Caco-2 (cell line): ENCODE results near the gene APOM. TPM values are rescaled to one million over a fixed set of nuclear protein-coding genes. Genes with fewer than 3 reads are reported as not detected.
A peak's percentile ranks its signal among the peaks of the same experiment; 100 is the strongest.

Experiments used
- BruUV-seq: library from RNA; stranded (reverse); fragments of 400-500 nt; replicated peaks from 2 replicates; lab custom pipeline; 2021; lab: Mats Ljungman, UMichigan
- CTCF ChIA-PET: fragments of 300-600 bp; sonication (Branson Sonifier 250); formaldehyde crosslinking; loops from one replicate; lab custom pipeline; 2022; ENCODE audit warnings: antibody characterized with exemption; lab: Charles Lee
- POLR2A ChIA-PET: fragments of 300-600 bp; sonication (Branson Sonifier 250); formaldehyde crosslinking; loops from one replicate; lab custom pipeline; 2022; ENCODE audit warnings: antibody characterized with exemption; lab: Charles Lee
- DNase-seq, 2 experiments: peaks; one replicate each; pipeline versions ENCODE4 v3.0.0 to v3.0.0-alpha.2; 2020 to 2022
- H3K27me3 ChIP-seq: replicated peaks from 2 replicates; pipeline ENCODE4 v1.6.0; 2011; ENCODE audit warnings: low read length; ENCODE audit not compliant: control insufficient read depth, insufficient read depth
- H3K36me3 ChIP-seq: 2 replicates; pipeline ENCODE4 v1.5.1; 2011; ENCODE audit warnings: low read length; ENCODE audit not compliant: control insufficient read depth, insufficient read depth
- H3K4me1 ChIP-seq: fragments of 250-450 bp; sonication (Bioruptor Pico); 2 replicates; pipeline ENCODE4 v1.5.1; 2020; ENCODE audit warnings: mild to moderate bottlenecking
- H3K4me3 ChIP-seq: 2 replicates; pipeline ENCODE4 v1.5.1; 2011; ENCODE audit warnings: low read depth, mild to moderate bottlenecking, control low read depth, low read length
- H3K9me3 ChIP-seq: fragments of 250-450 bp; sonication (Bioruptor Pico); 2 replicates; pipeline ENCODE4 v1.5.1; 2020; ENCODE audit warnings: mild to moderate bottlenecking, moderate library complexity
- H3K27ac Mint-ChIP-seq: one replicate; pipeline ENCODE4 v1.8.0; 2022; ENCODE audit warnings: mixed read lengths; ENCODE audit not compliant: unreplicated experiment
- H3K27me3 Mint-ChIP-seq: one replicate; pipeline ENCODE4 v1.8.0; 2022; ENCODE audit warnings: mixed read lengths; ENCODE audit not compliant: insufficient read depth, unreplicated experiment
- H3K36me3 Mint-ChIP-seq: one replicate; pipeline ENCODE4 v1.8.0; 2022; ENCODE audit warnings: mild to moderate bottlenecking, mixed read lengths; ENCODE audit not compliant: insufficient read depth, unreplicated experiment
- H3K4me1 Mint-ChIP-seq: one replicate; pipeline ENCODE4 v1.8.0; 2022; ENCODE audit warnings: low read depth, mixed read lengths; ENCODE audit not compliant: unreplicated experiment
- H3K4me3 Mint-ChIP-seq: one replicate; pipeline ENCODE4 v1.8.0; 2022; ENCODE audit warnings: mild to moderate bottlenecking, moderate library complexity, mixed read lengths; ENCODE audit not compliant: unreplicated experiment
- H3K9me3 Mint-ChIP-seq: one replicate; pipeline ENCODE4 v1.8.0; 2022; ENCODE audit warnings: mixed read lengths; ENCODE audit not compliant: unreplicated experiment
- intact Hi-C: fragments of 100-400 bp; cut with micrococcal nuclease; formaldehyde crosslinking; loops from one replicate; pipeline ENCODE4 v1.10.0; 2022; ENCODE audit not compliant: unreplicated experiment
- total RNA-seq: library from RNA; stranded (reverse); gene quantifications from 2 replicates; pipeline ENCODE4 v1.2.3, GENCODE V29; 2022
- TF ChIP-seq, protein P1 (sequence below), 2 experiments: fragments of 200-600 bp in 1 of 2; IDR thresholded peaks; 1 replicate in 1 of 2; 2 replicates in 1 of 2; pipeline versions ENCODE4 v1.5.1 to v1.8.0; 2011 to 2022; ENCODE audit warnings: antibody characterized with exemption in 1 of 2, control low read depth in 1 of 2, inconsistent platforms in 1 of 2, low read depth in 1 of 2, low read length in 1 of 2, mild to moderate bottlenecking in 1 of 2, moderate library complexity in 1 of 2; ENCODE audit not compliant: insufficient read depth in 1 of 2, severe bottlenecking in 1 of 2, unreplicated experiment in 1 of 2

The APOM gene
- total RNA-seq, 1 experiment from 2014 or later, result 15.8 TPM

DNA sequence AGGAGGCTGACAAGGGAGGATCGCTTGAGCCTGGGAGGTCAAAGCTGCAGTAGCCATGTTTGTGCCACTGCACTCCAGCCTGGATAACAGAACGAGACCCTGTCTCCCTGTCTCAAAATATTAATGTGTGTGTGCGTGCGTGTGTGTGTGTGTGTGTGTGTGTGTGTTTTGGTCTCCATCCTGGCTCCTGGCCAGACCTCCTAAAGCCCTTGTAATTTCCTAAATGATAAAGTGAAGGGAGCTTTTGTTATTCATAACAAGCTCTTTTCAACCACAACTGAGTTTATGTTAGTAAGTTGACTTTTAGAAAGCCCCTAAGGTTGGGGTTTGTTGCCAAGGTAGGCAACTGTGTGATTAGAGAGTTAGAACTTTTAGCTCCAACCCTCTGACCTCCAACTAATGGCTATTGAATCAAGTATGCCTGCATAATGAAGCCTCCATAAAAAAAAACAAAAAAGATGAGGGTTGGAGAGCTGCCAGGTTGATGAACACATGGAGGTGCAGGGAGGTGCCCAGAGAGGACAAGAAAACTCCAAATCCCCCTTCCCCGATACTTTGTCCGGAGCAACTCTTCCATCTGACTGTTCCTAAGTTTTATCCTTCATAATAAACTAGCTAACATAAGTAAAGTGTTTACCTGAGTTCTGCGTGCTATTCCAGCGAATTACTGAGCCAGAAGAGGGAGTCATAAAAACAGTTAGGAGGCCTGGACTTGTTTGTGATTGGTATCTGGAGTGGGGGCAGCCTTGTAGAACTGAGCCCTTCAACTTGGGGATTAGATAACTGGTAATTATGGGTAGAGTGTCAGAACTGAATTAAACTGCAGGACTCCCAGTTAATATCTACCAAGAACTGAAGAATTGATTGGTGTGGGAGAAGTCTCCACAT is 45.9 kb upstream of the APOM start:
- Mint-ChIP-seq H3K27ac (no peak overlapping the region), H3K36me3 (peaks cover 4% of the 10 kb centered on the region)

DNA sequence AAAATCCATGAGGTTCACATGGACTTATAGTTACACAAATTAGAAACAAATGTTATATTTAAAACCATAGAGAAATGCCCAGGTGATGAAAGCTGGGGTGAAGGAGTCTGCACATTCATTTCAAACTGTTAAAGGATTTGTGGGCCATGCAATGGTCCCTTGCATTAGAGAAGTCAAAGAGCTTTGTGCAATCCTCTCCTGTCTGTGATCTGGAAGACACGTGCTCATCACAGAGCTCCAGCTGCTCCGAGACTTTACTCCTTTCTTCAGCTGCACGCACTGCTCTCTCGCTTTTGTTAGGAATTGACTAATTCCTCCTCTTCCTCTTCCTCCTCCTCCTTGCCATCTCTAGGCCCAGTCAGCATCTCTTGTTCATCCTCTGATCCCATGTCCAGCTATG is 44.7 kb upstream of the APOM start:
- Mint-ChIP-seq H3K4me1 (peaks cover 19% of the 10 kb centered on the region), H3K27ac (no peak overlapping the region), H3K9me3 (no peaks in the 10 kb centered on the region), H3K36me3 (peaks cover 6% of the 10 kb centered on the region), H3K27me3 (no peaks in the 10 kb centered on the region), H3K4me3 (no peak overlapping the region)
- H3K27me3 ChIP-seq, result no peaks in the 10 kb centered on the region
- ChIA-PET POLR2A (no interaction called here), CTCF (interaction anchor here (0.8 kb wide), 1 partner anchor 64 kb away, joined by 3 read pairs; the partner anchor contains the start of gene ATP6V1G2)
- no peak for DNase-seq
- TF ChIP-seq, protein P1, sequence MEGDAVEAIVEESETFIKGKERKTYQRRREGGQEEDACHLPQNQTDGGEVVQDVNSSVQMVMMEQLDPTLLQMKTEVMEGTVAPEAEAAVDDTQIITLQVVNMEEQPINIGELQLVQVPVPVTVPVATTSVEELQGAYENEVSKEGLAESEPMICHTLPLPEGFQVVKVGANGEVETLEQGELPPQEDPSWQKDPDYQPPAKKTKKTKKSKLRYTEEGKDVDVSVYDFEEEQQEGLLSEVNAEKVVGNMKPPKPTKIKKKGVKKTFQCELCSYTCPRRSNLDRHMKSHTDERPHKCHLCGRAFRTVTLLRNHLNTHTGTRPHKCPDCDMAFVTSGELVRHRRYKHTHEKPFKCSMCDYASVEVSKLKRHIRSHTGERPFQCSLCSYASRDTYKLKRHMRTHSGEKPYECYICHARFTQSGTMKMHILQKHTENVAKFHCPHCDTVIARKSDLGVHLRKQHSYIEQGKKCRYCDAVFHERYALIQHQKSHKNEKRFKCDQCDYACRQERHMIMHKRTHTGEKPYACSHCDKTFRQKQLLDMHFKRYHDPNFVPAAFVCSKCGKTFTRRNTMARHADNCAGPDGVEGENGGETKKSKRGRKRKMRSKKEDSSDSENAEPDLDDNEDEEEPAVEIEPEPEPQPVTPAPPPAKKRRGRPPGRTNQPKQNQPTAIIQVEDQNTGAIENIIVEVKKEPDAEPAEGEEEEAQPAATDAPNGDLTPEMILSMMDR (IDR thresholded peaks at IDR 0.05; ENCODE audit: insufficient read depth in 1 of 2, low read depth in 1 of 2, low read length in 1 of 2, severe bottlenecking in 1 of 2, unreplicated experiment in 1 of 2), result no peak
- H3K36me3 ChIP-seq, result no peaks in the 10 kb centered on the region
- intact Hi-C loops, result no loop called here
- no peak overlapping the region for H3K4me3 ChIP-seq
- no TSS peak for BruUV-seq
- no peaks in the 10 kb centered on the region for H3K9me3 ChIP-seq
- H3K4me1 ChIP-seq, result peaks cover 27% of the 10 kb centered on the region

More for the DNA sequence above, 45.9 kb upstream of the APOM start:
- H3K9me3 Mint-ChIP-seq, result no peaks in the 10 kb centered on the region
- Histone ChIP-seq H3K4me3 (no peak overlapping the region), H3K36me3 (no peaks in the 10 kb centered on the region), H3K27me3 (no peaks in the 10 kb centered on the region), H3K9me3 (no peaks in the 10 kb centered on the region), H3K4me1 (peaks cover 15% of the 10 kb centered on the region)
- intact Hi-C loops, result no loop called here
- H3K27me3 Mint-ChIP-seq, result no peaks in the 10 kb centered on the region
- H3K4me3 Mint-ChIP-seq, result no peak overlapping the region
- TF ChIP-seq, protein P1 (IDR thresholded peaks at IDR 0.05; ENCODE audit: insufficient read depth in 1 of 2, low read depth in 1 of 2, low read length in 1 of 2, severe bottlenecking in 1 of 2, unreplicated experiment in 1 of 2), result no peak
- peaks cover 9% of the 10 kb centered on the region for H3K4me1 Mint-ChIP-seq
- POLR2A ChIA-PET, result no interaction called here
- no peak for DNase-seq
- no TSS peak for BruUV-seq
- CTCF ChIA-PET, result interaction anchor here (0.5 kb wide), 1 partner anchor 1959 kb away, joined by 4 read pairs; no protein-coding TSS in a partner anchor

DNA sequence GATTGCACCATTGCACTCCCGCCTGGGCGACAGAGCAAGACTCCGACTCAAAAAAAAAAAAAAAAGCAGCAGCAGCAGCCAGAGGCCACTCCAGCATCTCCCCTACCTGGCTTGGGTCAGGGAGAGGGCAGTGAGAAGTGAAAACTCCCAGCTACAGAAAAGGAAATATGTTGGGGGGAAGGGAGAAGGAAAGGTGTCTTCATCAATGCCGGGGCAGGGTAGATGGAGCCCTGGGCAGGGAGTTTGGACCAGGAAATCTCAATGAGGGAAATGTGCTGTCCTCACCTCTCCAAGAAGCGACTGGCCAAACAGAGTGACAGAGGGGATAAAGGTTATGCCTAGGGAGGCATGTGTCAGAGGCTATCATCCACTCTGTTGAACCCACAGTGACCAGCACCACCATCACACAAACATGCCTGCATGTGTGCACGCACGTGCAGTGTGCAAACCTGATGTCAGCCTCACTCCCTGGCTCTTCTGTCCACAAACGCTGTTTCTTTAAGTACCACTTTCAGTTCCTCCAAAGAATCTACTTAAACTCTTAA is 41.5 kb upstream of the APOM start:
- no peaks in the 10 kb centered on the region for H3K27me3 ChIP-seq
- H3K4me1 Mint-ChIP-seq, result peaks cover 19% of the 10 kb centered on the region
- TF ChIP-seq, protein P1 (IDR thresholded peaks at IDR 0.05; ENCODE audit: insufficient read depth in 1 of 2, low read depth in 1 of 2, low read length in 1 of 2, severe bottlenecking in 1 of 2, unreplicated experiment in 1 of 2), result no peak
- no peaks in the 10 kb centered on the region for H3K27me3 Mint-ChIP-seq
- H3K9me3 ChIP-seq, result no peaks in the 10 kb centered on the region
- POLR2A ChIA-PET, result interaction anchor here (0.5 kb wide), 1 partner anchor 10 kb away, joined by 3 read pairs; no protein-coding TSS in a partner anchor
- 0 out of 2 replicates have a peak overlapping the region, but pooled peaks have one; percentile 6 for H3K4me3 ChIP-seq
- H3K4me1 ChIP-seq, result peaks cover 29% of the 10 kb centered on the region
- H3K9me3 Mint-ChIP-seq, result no peaks in the 10 kb centered on the region
- peaks cover 6% of the 10 kb centered on the region for H3K36me3 Mint-ChIP-seq
- H3K36me3 ChIP-seq, result no peaks in the 10 kb centered on the region
- BruUV-seq, result no TSS peak
- DNase-seq, result no peak
- CTCF ChIA-PET, result no interaction called here
- H3K27ac Mint-ChIP-seq, result peak overlapping the region; percentile 91
- intact Hi-C loops, result no loop called here
- H3K4me3 Mint-ChIP-seq, result peak overlapping the region; percentile 68
